ENCODE measurements around the gene ZNF655.
"Not testable (repeated sequence)": the region's sequence is repeated elsewhere in the genome, so short reads cannot be mapped to it uniquely, and the experiment has no call there.

Gene ZNF655, protein sequence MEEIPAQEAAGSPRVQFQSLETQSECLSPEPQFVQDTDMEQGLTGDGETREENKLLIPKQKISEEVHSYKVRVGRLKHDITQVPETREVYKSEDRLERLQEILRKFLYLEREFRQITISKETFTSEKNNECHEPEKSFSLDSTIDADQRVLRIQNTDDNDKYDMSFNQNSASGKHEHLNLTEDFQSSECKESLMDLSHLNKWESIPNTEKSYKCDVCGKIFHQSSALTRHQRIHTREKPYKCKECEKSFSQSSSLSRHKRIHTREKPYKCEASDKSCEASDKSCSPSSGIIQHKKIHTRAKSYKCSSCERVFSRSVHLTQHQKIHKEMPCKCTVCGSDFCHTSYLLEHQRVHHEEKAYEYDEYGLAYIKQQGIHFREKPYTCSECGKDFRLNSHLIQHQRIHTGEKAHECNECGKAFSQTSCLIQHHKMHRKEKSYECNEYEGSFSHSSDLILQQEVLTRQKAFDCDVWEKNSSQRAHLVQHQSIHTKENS

DNA sequence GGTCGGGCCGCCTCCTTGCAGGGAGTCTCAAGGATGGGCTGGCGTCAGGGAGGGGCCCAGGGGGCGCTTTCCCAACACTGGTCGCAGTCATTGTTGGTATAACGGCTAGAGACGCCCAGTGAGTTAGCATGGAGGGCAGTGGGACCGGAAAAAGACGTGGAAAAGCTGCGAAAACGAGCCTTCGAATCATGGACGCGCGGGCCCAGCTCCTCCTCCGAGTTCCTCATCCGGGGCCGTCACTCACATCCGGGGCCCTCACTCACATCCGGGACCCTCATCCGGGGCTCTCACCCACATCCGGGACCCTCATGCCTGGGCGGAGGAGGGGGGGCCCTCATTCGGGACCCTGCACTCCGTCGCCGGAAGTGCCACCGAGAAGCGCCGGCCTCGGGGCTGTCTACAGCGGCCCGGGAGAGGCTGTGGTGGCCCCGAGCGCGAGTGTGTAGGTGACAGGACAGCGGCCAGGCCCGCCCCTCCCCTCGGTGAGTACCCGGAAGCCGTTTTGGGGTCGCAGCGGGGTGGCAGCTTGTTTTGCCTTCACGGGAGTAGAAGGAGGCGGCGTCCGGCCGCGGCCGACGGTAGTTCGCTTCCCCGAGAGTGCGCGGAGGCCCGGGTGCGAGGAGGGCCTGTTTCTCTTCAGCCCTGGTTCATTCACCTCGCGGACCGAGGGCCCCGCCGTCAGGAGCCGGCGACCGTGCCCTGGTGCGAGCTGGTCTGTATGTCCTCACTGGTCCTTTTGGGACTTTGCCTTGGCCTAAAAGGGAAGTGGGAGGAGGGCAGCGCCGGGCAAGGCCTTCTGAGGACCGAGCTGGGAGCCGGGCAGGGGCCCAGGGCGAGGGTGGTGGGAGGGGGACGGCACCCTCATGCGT lies at the start of gene ZNF655:
Gene ZNF655, plus strand, starts transcription at position 337 of the 869 bp plus-strand sequence. CDS start 1,918 bp downstream, outside the sequence.
- peak within 1 kb of the TSS; percentile 97 for H3K4me3 ChIP-seq (ENCODE audit: low read length)
- no peak for TF ChIP-seq ZNF274 (IDR thresholded peaks at IDR 0.05; ENCODE audit: low read depth, low read length)

DNA sequence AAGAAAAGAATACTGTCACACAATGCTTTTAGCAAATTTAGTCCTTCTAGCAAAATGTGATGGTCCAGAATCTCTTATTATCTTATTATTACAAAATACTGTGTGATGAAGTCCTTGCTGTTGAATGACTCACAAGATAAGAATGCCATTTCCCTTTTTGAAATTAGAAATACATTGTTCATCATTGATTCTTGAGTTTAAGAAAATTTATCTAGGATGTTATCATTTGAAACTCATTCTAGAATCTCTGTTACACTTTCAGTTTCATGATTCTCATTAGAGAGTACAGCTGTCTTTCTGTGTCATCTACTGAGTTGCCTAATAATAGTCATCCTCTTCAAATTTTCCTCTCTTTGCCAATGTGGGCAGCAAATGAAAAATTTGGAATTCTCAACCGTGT lies 44.4 kb upstream of the ZNF655 start:
- no peak overlapping the region for H3K4me3 ChIP-seq (ENCODE audit: low read length)

DNA sequence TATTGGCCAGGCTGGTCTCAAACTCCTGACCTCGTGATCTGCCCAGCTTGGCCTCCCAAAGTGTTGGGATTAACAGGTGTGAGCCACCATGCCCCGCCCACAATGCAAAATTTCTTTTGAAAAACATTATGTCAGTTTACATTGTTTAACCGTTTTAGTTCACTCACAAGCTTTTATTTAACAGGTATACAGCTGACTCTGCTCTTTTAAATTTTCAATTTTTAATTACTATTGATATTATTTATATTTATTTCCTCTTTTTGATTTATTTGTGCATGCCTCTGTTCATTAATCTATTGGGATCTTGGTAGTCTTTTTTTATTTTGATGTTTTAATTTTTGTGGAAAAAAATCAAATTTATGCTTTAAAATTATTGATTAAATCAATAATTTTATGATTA lies 37.0 kb upstream of the ZNF655 start:
- H3K4me3 ChIP-seq (ENCODE audit: low read length), result no peak overlapping the region
- TF ChIP-seq ZNF274 (IDR thresholded peaks at IDR 0.05; ENCODE audit: low read depth, low read length), result no peak

More for the DNA sequence above, 44.4 kb upstream of the ZNF655 start:
- TF ChIP-seq ZNF274 (IDR thresholded peaks at IDR 0.05; ENCODE audit: low read depth, low read length), result no peak

DNA sequence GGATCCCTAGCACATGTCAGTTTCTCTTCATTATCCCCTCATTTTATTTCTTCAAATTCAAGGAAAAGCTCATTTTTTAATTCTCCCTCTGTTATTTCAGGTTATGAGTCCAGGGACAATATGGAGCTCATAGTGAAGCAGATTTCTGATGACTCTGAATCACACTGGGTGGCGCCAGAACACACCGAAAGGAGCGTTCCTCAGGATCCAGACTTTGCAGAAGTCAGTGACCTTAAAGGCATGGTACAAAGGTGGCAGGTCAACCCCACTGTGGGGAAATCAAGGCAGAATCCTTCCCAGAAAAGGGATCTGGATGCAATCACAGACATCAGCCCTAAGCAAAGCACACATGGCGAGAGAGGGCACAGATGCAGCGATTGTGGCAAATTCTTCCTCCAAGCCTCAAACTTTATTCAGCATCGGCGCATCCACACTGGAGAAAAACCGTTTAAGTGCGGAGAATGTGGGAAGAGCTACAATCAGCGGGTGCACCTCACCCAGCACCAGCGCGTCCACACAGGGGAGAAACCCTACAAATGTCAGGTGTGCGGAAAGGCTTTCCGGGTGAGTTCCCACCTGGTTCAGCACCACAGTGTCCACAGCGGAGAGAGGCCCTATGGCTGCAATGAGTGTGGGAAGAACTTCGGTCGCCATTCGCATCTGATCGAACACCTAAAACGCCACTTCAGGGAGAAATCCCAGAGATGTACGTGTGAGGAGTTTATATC lies 32.6 kb upstream of the ZNF655 start:
- TF ChIP-seq ZNF274 (IDR thresholded peaks at IDR 0.05; ENCODE audit: low read depth, low read length), result no peak
- H3K4me3 ChIP-seq (ENCODE audit: low read length), result no peak overlapping the region

DNA sequence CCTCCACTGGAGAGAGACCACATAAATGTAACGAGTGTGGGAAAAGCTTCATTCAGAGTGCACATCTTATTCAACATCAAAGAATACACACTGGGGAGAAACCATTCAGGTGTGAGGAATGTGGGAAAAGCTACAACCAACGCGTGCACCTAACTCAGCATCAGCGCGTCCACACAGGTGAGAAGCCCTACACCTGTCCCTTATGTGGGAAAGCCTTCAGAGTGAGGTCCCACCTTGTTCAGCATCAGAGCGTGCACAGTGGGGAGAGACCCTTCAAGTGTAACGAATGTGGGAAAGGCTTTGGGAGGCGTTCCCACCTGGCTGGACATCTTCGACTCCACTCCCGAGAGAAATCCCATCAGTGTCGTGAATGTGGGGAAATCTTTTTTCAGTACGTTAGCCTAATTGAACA lies 27.1 kb upstream of the ZNF655 start:
- H3K4me3 ChIP-seq (ENCODE audit: low read length), result no peak overlapping the region
- TF ChIP-seq ZNF274 (IDR thresholded peaks at IDR 0.05; ENCODE audit: low read depth, low read length), result no peak

DNA sequence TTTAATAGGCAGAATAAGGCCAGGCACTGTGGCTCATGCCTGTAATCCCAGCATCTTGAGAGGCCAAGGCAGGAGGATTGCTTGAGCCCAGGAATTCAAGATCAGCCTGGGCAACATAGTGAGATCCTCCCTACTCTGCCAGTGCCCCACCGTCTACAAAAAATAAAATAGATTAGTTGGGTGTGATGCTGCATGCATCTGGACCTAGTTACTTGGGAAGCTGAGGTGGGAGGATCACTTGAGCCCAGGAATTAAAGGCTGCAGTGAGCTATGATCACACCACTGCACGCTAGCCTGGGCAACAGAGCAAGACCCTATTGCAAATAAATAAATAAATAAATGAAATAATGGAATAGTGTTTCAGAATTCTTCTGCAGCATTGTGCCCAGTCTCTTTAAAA lies 22.8 kb upstream of the ZNF655 start:
- TF ChIP-seq ZNF274 (IDR thresholded peaks at IDR 0.05; ENCODE audit: low read depth, low read length), result no peak
- H3K4me3 ChIP-seq (ENCODE audit: low read length), result no peak overlapping the region

DNA sequence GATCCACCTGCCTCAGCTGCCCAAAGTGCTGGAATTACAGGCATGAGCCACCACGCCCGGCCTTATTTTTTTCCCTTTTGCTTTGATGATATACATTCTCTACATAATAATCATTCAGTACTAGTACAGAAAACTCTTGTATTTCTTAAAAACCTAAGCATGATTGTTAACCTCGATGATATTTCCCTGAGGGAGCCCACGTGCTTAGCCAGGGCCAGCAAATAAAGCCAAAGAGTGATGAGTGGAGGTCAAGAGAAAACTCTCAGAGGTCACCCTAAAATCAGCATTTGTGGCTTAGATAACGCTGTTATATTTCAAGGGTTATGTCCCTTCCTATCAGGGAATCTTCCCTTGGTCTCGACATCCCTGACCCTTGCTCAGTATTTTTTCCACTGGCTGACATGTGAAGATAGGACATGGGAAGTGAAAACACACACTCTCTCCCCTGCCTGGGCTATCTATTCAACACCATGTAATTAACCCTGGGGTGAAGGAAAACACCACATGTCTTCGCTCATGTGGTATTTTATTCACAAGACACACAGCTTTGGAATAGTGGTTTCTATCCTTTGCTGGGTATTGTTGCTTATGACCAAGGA lies 19.1 kb upstream of the ZNF655 start:
- no peak for TF ChIP-seq ZNF274 (IDR thresholded peaks at IDR 0.05; ENCODE audit: low read depth, low read length)
- H3K4me3 ChIP-seq (ENCODE audit: low read length), result no peak overlapping the region

DNA sequence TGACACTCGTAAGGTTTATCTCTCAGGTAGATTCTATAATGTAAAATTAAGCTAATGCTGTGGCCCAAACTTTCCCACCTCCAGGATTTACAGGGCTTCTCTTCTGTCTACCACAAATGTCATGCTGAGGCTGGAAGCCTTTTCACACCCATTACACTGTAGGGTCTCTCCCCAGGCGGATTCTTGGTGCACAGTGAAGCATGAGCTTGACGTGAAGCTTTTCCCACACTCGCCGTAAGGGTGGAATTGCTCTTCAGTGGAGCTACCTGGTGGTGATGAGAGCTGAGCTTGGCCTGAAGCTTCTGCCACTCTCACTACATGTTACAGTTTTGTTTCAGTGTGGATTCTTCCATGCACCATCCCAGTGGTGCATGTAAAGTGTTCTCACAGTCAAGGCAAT lies 17.9 kb upstream of the ZNF655 start:
- TF ChIP-seq ZNF274 (IDR thresholded peaks at IDR 0.05; ENCODE audit: low read depth, low read length), result no peak

DNA sequence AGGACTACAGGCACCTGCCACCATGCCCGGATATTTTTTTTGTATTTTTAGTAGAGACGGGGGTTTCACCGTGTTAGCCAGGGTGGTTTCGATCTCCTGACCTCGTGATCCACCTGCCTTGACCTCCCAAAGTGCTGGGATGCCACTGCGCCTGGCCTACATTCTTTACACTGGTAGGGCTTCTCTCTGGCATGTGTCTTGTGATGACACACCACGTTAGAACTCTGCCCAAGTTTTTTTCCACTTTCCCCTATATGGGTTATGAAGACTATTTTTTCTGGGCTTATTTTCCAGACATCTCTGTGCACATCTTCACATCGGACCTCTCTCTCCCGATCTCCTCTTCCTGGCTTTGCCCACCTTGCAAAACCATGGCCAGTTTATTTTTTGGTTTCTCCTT lies 17.2 kb upstream of the ZNF655 start:
- no peak overlapping the region for H3K4me3 ChIP-seq (ENCODE audit: low read length)
- no peak for TF ChIP-seq ZNF274 (IDR thresholded peaks at IDR 0.05; ENCODE audit: low read depth, low read length)

More for the DNA sequence above, 17.9 kb upstream of the ZNF655 start:
- no peak overlapping the region for H3K4me3 ChIP-seq (ENCODE audit: low read length)

DNA sequence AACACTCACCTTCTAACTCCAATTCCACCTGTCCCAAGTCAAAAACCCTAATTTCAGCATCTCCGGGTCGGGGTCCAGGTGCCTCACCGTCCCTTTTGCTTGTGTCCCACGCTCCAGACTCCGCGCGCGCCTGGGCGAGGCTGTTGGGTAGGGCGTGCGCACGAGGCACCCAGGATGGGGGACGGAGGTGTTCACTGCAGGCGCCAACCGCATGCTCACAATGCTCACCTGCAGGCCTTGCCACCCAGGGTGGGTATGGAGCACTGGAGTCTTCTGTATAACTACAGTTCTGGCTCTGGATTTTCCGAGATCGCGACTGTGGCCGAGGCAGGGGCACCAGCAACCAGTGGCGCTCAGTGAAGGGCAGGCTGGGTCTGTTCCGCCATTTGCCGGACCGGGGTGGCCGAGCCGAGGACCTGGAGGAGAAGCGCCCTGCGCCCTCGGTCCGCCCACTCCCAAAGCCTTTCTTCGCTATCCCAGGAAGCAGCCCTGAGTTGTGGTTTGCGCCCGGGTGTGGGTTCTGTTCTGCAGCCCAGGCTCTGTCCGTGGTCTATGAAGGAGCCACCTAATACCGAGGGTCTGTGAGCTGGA lies 15.3 kb upstream of the ZNF655 start:
- H3K4me3 ChIP-seq (ENCODE audit: low read length), result no peak overlapping the region
- no peak for TF ChIP-seq ZNF274 (IDR thresholded peaks at IDR 0.05; ENCODE audit: low read depth, low read length)

DNA sequence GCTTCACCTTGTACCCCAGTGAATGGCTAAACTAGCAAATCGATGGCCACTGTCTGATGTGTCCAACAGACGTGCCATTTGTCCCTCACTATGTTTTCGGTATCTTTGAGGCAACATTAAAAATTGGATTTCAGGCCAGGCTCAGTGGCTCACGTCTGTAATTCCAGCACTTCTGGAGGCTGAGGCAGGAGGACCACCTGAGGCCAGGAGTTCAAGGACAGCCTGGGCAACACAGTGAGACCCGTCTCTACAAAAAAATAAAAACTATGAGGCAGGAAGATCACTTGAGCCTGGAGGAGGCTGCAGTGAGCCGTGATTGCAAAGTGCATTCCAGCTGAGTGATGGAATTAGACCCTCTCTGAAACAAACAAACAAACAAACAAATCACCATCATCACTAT lies 14.5 kb upstream of the ZNF655 start:
- no peak overlapping the region for H3K4me3 ChIP-seq (ENCODE audit: low read length)
- no peak for TF ChIP-seq ZNF274 (IDR thresholded peaks at IDR 0.05; ENCODE audit: low read depth, low read length)

DNA sequence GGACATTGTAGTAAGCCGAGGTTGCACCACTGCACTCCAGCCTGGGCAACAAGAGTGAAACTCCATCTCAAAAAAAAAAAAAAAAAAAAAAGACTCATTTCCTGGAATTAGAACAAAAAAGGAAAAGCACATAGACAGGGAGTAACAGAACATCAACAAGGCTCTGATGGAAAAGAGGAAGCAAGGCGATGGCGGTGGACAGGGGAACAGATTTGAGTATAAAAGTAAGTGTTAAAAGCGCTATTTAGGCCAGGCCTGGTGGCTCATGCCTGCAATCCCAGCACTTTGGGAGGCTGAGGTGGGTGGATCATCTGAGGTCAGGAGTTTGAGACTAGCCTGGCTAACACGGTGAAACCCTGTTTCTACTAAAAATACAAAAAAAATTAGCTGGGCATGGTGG lies 13.1 kb upstream of the ZNF655 start:
- H3K4me3 ChIP-seq (ENCODE audit: low read length), result not testable (repeated sequence)

DNA sequence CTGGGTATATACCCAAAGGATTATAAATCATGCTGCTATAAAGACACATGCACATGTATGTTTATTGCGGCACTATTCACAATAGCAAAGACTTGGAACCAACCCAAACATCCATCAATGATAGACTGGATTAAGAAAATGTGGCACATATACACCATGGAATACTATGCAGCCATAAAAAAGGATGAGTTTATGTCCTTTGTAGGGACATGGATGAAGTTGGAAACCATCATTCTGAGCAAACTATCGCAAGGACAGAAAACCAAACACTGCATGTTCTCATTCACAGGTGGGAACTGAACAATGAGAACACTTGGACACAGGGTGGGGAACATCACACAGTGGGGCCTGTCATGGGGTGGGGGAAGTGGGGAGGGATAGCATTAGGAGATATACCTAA lies 8.9 kb upstream of the ZNF655 start:
- not testable (repeated sequence) for H3K4me3 ChIP-seq (ENCODE audit: low read length)

DNA sequence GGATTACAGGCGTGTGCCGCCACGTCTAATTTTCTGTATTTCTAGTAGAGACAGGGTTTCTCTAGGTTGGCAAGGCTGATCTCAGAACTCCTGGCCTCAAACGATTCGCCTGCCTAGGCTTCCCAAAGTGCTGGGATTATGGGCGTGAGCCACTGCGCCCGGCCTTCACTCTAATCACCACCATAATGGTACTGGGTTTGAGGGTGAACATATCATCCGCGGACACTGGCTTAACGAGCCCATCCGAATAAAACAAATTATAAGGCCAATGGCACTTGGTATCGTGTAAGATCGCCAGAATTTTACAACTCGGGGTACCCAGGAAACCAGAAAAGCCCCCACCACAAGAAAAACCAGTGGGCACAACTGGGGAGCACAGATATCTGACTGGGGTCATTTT lies 7.1 kb upstream of the ZNF655 start:
- H3K4me3 ChIP-seq (ENCODE audit: low read length), result peak overlapping the region; percentile 96
- TF ChIP-seq ZNF274 (IDR thresholded peaks at IDR 0.05; ENCODE audit: low read depth, low read length), result no peak

Measured in GM08714 (cell line).